CD14-positive monocyte (primary cell): ENCODE results near the gene BRINP3. TPM values are rescaled to one million over a fixed set of nuclear protein-coding genes. Genes with fewer than 3 reads are reported as not detected.

Experiments used
- DNase-seq, 3 donors: peaks; one replicate each; pipeline ENCODE4 v3.0.0-alpha.2; 2011 to 2022
- H2AFZ ChIP-seq: 2 replicates; pipeline ENCODE4 v1.6.0; 2012; ENCODE audit warnings: mild to moderate bottlenecking, low read depth, low read length, inconsistent platforms; ENCODE audit not compliant: insufficient read depth, poor library complexity, severe bottlenecking
- H3K27ac ChIP-seq, 2 donors: 1 replicate in 1 of 2; 2 replicates in 1 of 2; pipeline ENCODE4 v1.5.1; 2012 to 2013; ENCODE audit warnings: low read length in 2 of 2, control low read depth in 1 of 2, inconsistent platforms in 1 of 2, low read depth in 1 of 2, mild to moderate bottlenecking in 1 of 2
- H3K27me3 ChIP-seq, 2 donors: one replicate each; pipeline versions ENCODE4 v1.6.0 to v1.6.1; 2011 to 2013; ENCODE audit warnings: low read length in 2 of 2; ENCODE audit not compliant: control insufficient read depth in 2 of 2, insufficient read depth in 2 of 2
- H3K36me3 ChIP-seq, 2 donors: replicated peaks in 1 of 2; 1 replicate in 1 of 2; 2 replicates in 1 of 2; pipeline versions ENCODE4 v1.5.1 to v1.6.1; 2012 to 2013; ENCODE audit warnings: low read length in 2 of 2, control low read depth in 1 of 2, inconsistent platforms in 1 of 2, mild to moderate bottlenecking in 1 of 2; ENCODE audit not compliant: insufficient read depth in 2 of 2, control insufficient read depth in 1 of 2
- H3K4me1 ChIP-seq, 2 donors: 1 replicate in 1 of 2; 2 replicates in 1 of 2; pipeline versions ENCODE4 v1.5.1 to v1.6.1; 2012 to 2013; ENCODE audit warnings: low read length in 2 of 2, control low read depth in 1 of 2, inconsistent platforms in 1 of 2, mild to moderate bottlenecking in 1 of 2, moderate library complexity in 1 of 2; ENCODE audit not compliant: insufficient read depth in 2 of 2, control insufficient read depth in 1 of 2
- H3K4me2 ChIP-seq: replicated peaks from 2 replicates; pipeline ENCODE3; 2012; ENCODE audit warnings: low read length, moderate library complexity, mild to moderate bottlenecking; ENCODE audit not compliant: poor library complexity, severe bottlenecking; ENCODE audit errors: extremely low read depth
- H3K4me3 ChIP-seq, 3 experiments: fragments of 200-600 bp in 1 of 3; sonication (generic) in 1 of 3; replicated peaks in 1 of 3; 1 replicate in 2 of 3; 2 replicates in 1 of 3; pipeline ENCODE4 v1.5.1; 2011 to 2013; ENCODE audit warnings: low read length in 3 of 3, mild to moderate bottlenecking in 3 of 3, control low read depth in 2 of 3, low read depth in 2 of 3, inconsistent platforms in 1 of 3, moderate library complexity in 1 of 3
- H3K79me2 ChIP-seq: 2 replicates; pipeline ENCODE4 v1.6.0; 2012; ENCODE audit warnings: mild to moderate bottlenecking, control low read depth, inconsistent platforms, low read length, moderate library complexity; ENCODE audit not compliant: insufficient read depth
- H3K9ac ChIP-seq: 2 replicates; pipeline ENCODE4 v1.6.0; 2017; ENCODE audit warnings: low read length, mild to moderate bottlenecking; ENCODE audit not compliant: insufficient read depth, poor library complexity, severe bottlenecking
- H3K9me3 ChIP-seq, 2 donors: replicated peaks in 1 of 2; 1 replicate in 1 of 2; 2 replicates in 1 of 2; pipeline versions ENCODE4 v1.5.1 to v1.6.1; 2012 to 2013; ENCODE audit warnings: low read length in 2 of 2, control low read depth in 1 of 2; ENCODE audit not compliant: control insufficient read depth in 1 of 2, insufficient read depth in 1 of 2
- H4K20me1 ChIP-seq: 2 replicates; pipeline ENCODE4 v1.6.0; 2012; ENCODE audit warnings: mild to moderate bottlenecking, low read length, control low read depth, moderate library complexity; ENCODE audit not compliant: insufficient read depth
- H3K27ac Mint-ChIP-seq, 7 donors: one replicate each; pipeline ENCODE4 v1.8.0; 2020; ENCODE audit warnings: mild to moderate bottlenecking in 7 of 7, mixed read lengths in 7 of 7, moderate library complexity in 6 of 7, inconsistent platforms in 2 of 7
- H3K27me3 Mint-ChIP-seq, 3 donors: one replicate each; pipeline ENCODE4 v1.8.0; 2021 to 2022; ENCODE audit warnings: low read depth in 3 of 3, mild to moderate bottlenecking in 3 of 3, mixed read lengths in 3 of 3, moderate library complexity in 3 of 3, inconsistent platforms in 1 of 3
- H3K36me3 Mint-ChIP-seq, 2 donors: one replicate each; pipeline ENCODE4 v1.8.0; 2020; ENCODE audit warnings: mixed read lengths in 2 of 2, inconsistent platforms in 1 of 2, mild to moderate bottlenecking in 1 of 2
- H3K4me1 Mint-ChIP-seq: one replicate; pipeline ENCODE4 v1.8.0; 2020; ENCODE audit warnings: mild to moderate bottlenecking, mixed read lengths
- H3K4me3 Mint-ChIP-seq, 2 donors: one replicate each; pipeline ENCODE4 v1.8.0; 2020; ENCODE audit warnings: mild to moderate bottlenecking in 2 of 2, mixed read lengths in 2 of 2, moderate library complexity in 1 of 2
- H3K9me3 Mint-ChIP-seq, 7 donors: one replicate each; pipeline ENCODE4 v1.8.0; 2020 to 2022; ENCODE audit warnings: mixed read lengths in 7 of 7, mild to moderate bottlenecking in 6 of 7, moderate library complexity in 6 of 7, inconsistent platforms in 2 of 7
- WGBS: methylation state at CpG from one replicate; pipeline ENCODE4 v1.1.5; 2013; ENCODE audit warnings: missing lambda C conversion rate; ENCODE audit not compliant: insufficient coverage; 5-methylcytosine and 5-hydroxymethylcytosine counted together
- intact Hi-C, 2 donors: fragments of 100-400 bp; cut with micrococcal nuclease; formaldehyde crosslinking; loops; one replicate each; pipeline versions ENCODE4 v1.15.0 to v1.15.1; 2023
- polyA plus RNA-seq, 3 donors: library from polyadenylated mRNA; depleted of rRNA in 1 of 3; unstranded in 2 of 3; stranded (reverse) in 1 of 3; fragments of 300-500 nt in 2 of 3; fragments of >200 nt in 1 of 3; fragmentation: Illumina TruSeq in 2 of 3; gene quantifications; 1 replicate in 2 of 3; 2 replicates in 1 of 3; pipeline ENCODE4 v1.2.3, GENCODE V29; 2012 to 2021
- TF ChIP-seq, protein P1 (sequence below): fragments of 200-600 bp; IDR thresholded peaks from one replicate; pipeline ENCODE4 v1.8.0; 2022; ENCODE audit warnings: antibody characterized with exemption, mild to moderate bottlenecking

BRINP3 gene
- polyA plus RNA-seq, 3 donors, result not detected

DNA sequence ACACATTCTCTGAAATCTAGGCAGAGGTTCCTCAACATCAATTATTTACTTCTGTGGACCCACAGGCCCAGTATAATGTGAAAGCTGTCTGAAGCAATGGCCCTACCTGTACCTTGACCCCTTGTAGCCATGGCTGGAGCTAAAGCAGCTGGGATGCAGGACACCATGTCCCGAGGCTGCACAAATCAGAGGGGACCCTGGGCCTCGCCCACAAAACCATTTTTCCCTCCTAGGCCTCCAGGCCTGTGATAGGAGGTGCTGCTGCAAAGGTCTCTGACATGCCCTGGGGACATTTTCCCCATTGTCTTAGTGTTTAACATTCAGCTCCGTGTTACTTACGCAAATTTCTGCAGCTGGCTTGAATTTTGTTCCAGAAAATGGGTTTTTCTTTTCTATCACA is 110.5 kb downstream of the BRINP3 start:
- H3K4me3 ChIP-seq, result no peak overlapping the region
- Mint-ChIP-seq H3K27ac (no peak overlapping the region), H3K36me3 (no peaks in the 10 kb centered on the region), H3K4me1 (no peaks in the 10 kb centered on the region), H3K4me3 (no peak overlapping the region), H3K27me3 (peaks cover 0 to 2% (median 0%) of the 10 kb centered on the region in 3 donors), H3K9me3 (peaks cover 0 to 12% (median 4%) of the 10 kb centered on the region in 7 donors)
- H3K4me2 ChIP-seq, result no peak overlapping the region
- H3K27me3 ChIP-seq, result no peaks in the 10 kb centered on the region
- TF ChIP-seq, protein P1, sequence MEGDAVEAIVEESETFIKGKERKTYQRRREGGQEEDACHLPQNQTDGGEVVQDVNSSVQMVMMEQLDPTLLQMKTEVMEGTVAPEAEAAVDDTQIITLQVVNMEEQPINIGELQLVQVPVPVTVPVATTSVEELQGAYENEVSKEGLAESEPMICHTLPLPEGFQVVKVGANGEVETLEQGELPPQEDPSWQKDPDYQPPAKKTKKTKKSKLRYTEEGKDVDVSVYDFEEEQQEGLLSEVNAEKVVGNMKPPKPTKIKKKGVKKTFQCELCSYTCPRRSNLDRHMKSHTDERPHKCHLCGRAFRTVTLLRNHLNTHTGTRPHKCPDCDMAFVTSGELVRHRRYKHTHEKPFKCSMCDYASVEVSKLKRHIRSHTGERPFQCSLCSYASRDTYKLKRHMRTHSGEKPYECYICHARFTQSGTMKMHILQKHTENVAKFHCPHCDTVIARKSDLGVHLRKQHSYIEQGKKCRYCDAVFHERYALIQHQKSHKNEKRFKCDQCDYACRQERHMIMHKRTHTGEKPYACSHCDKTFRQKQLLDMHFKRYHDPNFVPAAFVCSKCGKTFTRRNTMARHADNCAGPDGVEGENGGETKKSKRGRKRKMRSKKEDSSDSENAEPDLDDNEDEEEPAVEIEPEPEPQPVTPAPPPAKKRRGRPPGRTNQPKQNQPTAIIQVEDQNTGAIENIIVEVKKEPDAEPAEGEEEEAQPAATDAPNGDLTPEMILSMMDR, result no peak
- WGBS, result 80% methylated on average over 3 of the region's 4 CpGs
- no peaks in the 10 kb centered on the region for H3K79me2 ChIP-seq
- no peak for DNase-seq
- H3K9me3 ChIP-seq, result peaks cover 12 to 13% of the 10 kb centered on the region in 2 donors
- no peak overlapping the region for H3K27ac ChIP-seq
- H3K4me1 ChIP-seq, result no peaks in the 10 kb centered on the region
- no peaks in the 10 kb centered on the region for H4K20me1 ChIP-seq
- H3K36me3 ChIP-seq, result no peaks in the 10 kb centered on the region
- intact Hi-C loops, result no loop called here
- H3K9ac ChIP-seq, result no peak overlapping the region
- no peak overlapping the region for H2AFZ ChIP-seq

DNA sequence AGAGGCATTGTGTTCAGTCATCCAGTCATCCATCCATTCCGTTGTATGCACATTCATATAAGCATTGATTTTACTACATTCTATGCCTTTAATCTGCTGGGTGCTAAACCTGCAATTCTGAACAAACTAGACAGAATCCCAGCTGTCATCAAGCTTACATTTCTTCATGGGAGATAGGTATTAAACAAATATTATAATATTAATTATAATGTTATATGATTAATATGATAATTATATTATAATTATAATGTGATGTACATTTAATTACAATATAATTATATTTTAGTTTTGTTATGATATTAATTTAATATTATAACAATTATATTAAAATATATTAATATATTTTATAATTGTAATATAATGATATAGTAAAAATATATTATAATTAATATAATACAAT is 112.4 kb downstream of the BRINP3 start:
- H3K36me3 ChIP-seq, result no peaks in the 10 kb centered on the region
- no peaks in the 10 kb centered on the region for H3K27me3 ChIP-seq
- no CpG with 5 or more reads among the region's 1 CpG for WGBS
- Mint-ChIP-seq H3K27me3 (peaks cover 0 to 2% (median 2%) of the 10 kb centered on the region in 3 donors), H3K4me3 (no peak overlapping the region), H3K27ac (no peak overlapping the region), H3K4me1 (no peaks in the 10 kb centered on the region), H3K36me3 (no peaks in the 10 kb centered on the region), H3K9me3 (peaks cover 2 to 15% (median 4%) of the 10 kb centered on the region in 7 donors)
- DNase-seq, result no peak
- TF ChIP-seq, protein P1, result no peak
- no peak overlapping the region for H2AFZ ChIP-seq
- H3K9me3 ChIP-seq, result peaks cover 12 to 16% of the 10 kb centered on the region in 2 donors
- no peaks in the 10 kb centered on the region for H4K20me1 ChIP-seq
- no peaks in the 10 kb centered on the region for H3K79me2 ChIP-seq
- H3K9ac ChIP-seq, result no peak overlapping the region
- H3K4me1 ChIP-seq, result no peaks in the 10 kb centered on the region
- intact Hi-C loops, result no loop called here
- no peak overlapping the region for H3K27ac ChIP-seq
- H3K4me3 ChIP-seq, result no peak overlapping the region
- no peak overlapping the region for H3K4me2 ChIP-seq
